ENCODE data around the gene HOXA7.

HOXA7 gene

GRCh38 chr7:27124096-27124901, 32.2 kb downstream of the HOXA7 start:
- TF ChIP-seq REST (IDR thresholded peaks at IDR 0.05; ENCODE audit: insufficient read depth in 1 of 2, low read depth in 2 of 2, low read length in 2 of 2) (no peak), POLR2AphosphoS5 (IDR thresholded peaks at IDR 0.05; ENCODE audit: low read depth, low read length) (no peak), SIN3A (IDR thresholded peaks at IDR 0.05; ENCODE audit: borderline replicate concordance, insufficient read depth, low read length) (no peak), FOXP2 (optimal IDR thresholded peaks at IDR 0.05; ENCODE audit: borderline replicate concordance, extremely low read depth, extremely low read length, insufficient read depth) (no peak), TAF1 (IDR thresholded peaks at IDR 0.05; ENCODE audit: borderline replicate concordance, insufficient read depth, low read length) (no peak)

GRCh38 chr7:27123477-27124053, 32.9 kb downstream of the HOXA7 start:
- TF ChIP-seq REST (IDR thresholded peaks at IDR 0.05; ENCODE audit: insufficient read depth in 1 of 2, low read depth in 2 of 2, low read length in 2 of 2), result no peak
- TF ChIP-seq POLR2AphosphoS5 (IDR thresholded peaks at IDR 0.05; ENCODE audit: low read depth, low read length), result no peak
- no peak for TF ChIP-seq TAF1 (IDR thresholded peaks at IDR 0.05; ENCODE audit: borderline replicate concordance, insufficient read depth, low read length)
- no peak for TF ChIP-seq SIN3A (IDR thresholded peaks at IDR 0.05; ENCODE audit: borderline replicate concordance, insufficient read depth, low read length)
- TF ChIP-seq FOXP2 (optimal IDR thresholded peaks at IDR 0.05; ENCODE audit: borderline replicate concordance, extremely low read depth, extremely low read length, insufficient read depth), result no peak

- no peak for TF ChIP-seq POLR2AphosphoS5 (IDR thresholded peaks at IDR 0.05; ENCODE audit: low read depth, low read length)
- no peak for TF ChIP-seq SIN3A (IDR thresholded peaks at IDR 0.05; ENCODE audit: borderline replicate concordance, insufficient read depth, low read length)
- TF ChIP-seq TAF1 (IDR thresholded peaks at IDR 0.05; ENCODE audit: borderline replicate concordance, insufficient read depth, low read length), result no peak
- no peak for TF ChIP-seq FOXP2 (optimal IDR thresholded peaks at IDR 0.05; ENCODE audit: borderline replicate concordance, extremely low read depth, extremely low read length, insufficient read depth)
- TF ChIP-seq REST (IDR thresholded peaks at IDR 0.05; ENCODE audit: insufficient read depth in 1 of 2, low read depth in 2 of 2, low read length in 2 of 2), result no peak
Observed at GRCh38 chr7:27123007-27123476, 33.4 kb downstream of the HOXA7 start.

- TF ChIP-seq POLR2AphosphoS5 (IDR thresholded peaks at IDR 0.05; ENCODE audit: low read depth, low read length), result no peak
Observed at GRCh38 chr7:27122077-27122910, 34.2 kb downstream of the HOXA7 start.

- no peak for TF ChIP-seq FOXP2 (optimal IDR thresholded peaks at IDR 0.05; ENCODE audit: borderline replicate concordance, extremely low read depth, extremely low read length, insufficient read depth)
- TF ChIP-seq TAF1 (IDR thresholded peaks at IDR 0.05; ENCODE audit: borderline replicate concordance, insufficient read depth, low read length), result no peak
- TF ChIP-seq SIN3A (IDR thresholded peaks at IDR 0.05; ENCODE audit: borderline replicate concordance, insufficient read depth, low read length), result no peak
- TF ChIP-seq POLR2AphosphoS5 (IDR thresholded peaks at IDR 0.05; ENCODE audit: low read depth, low read length), result no peak
- TF ChIP-seq REST (IDR thresholded peaks at IDR 0.05; ENCODE audit: insufficient read depth in 1 of 2, low read depth in 2 of 2, low read length in 2 of 2), result no peak
Observed at GRCh38 chr7:27121684-27122076, 34.8 kb downstream of the HOXA7 start.
